AG08396 (cell line): ENCODE measurements around the gene LMF1.

Experiments
- DNase-seq: peaks from one replicate; pipeline ENCODE4 v3.0.0; 2012; ENCODE audit warnings: low spot score, mixed read lengths

Gene LMF1

GRCh38 chr16:912684-913613, 57.8 kb downstream of the LMF1 start:
- no peak for DNase-seq

GRCh38 chr16:912322-912683, 58.5 kb downstream of the LMF1 start:
- DNase-seq = no peak

- no peak for DNase-seq
Measured at GRCh38 chr16:911604-912321, 59.0 kb downstream of the LMF1 start.

GRCh38 chr16:911101-911500, 59.7 kb downstream of the LMF1 start:
- no peak for DNase-seq

GRCh38 chr16:910181-910580, 60.6 kb downstream of the LMF1 start:
- no peak for DNase-seq

- DNase-seq = no peak
Measured at GRCh38 chr16:909281-910000, 61.3 kb downstream of the LMF1 start.

- no peak for DNase-seq
Measured at GRCh38 chr16:908526-909155, 62.1 kb downstream of the LMF1 start.

GRCh38 chr16:907842-908241, 62.9 kb downstream of the LMF1 start:
- no peak for DNase-seq

GRCh38 chr16:907361-907760, 63.4 kb downstream of the LMF1 start:
- DNase-seq = no peak

GRCh38 chr16:906296-906695, 64.5 kb downstream of the LMF1 start:
- DNase-seq = no peak

- DNase-seq = no peak
Measured at GRCh38 chr16:901715-902601, 68.8 kb downstream of the LMF1 start.

GRCh38 chr16:901149-901548, 69.6 kb downstream of the LMF1 start:
- DNase-seq = no peak

- no peak for DNase-seq
Measured at GRCh38 chr16:900211-900610, 70.6 kb downstream of the LMF1 start.

- DNase-seq = no peak
Measured at GRCh38 chr16:899683-900060, 71.1 kb downstream of the LMF1 start.

GRCh38 chr16:898761-899682, 71.8 kb downstream of the LMF1 start:
- DNase-seq = no peak

GRCh38 chr16:898216-898615, 72.6 kb downstream of the LMF1 start:
- DNase-seq = no peak

GRCh38 chr16:897701-898100, 73.1 kb downstream of the LMF1 start:
- no peak for DNase-seq

GRCh38 chr16:897200-897543, 73.6 kb downstream of the LMF1 start:
- no peak for DNase-seq

- no peak for DNase-seq
Measured at GRCh38 chr16:896261-897199, 74.3 kb downstream of the LMF1 start.
